ENCODE data around the gene EXOC4. TPM values are rescaled to one million over a fixed set of nuclear protein-coding genes. Genes with fewer than 3 reads are reported as not detected.

EXOC4 gene
- total RNA-seq, 4 donors from 2014 or later = 30.7 to 62.4 (median 40.4) TPM

DNA sequence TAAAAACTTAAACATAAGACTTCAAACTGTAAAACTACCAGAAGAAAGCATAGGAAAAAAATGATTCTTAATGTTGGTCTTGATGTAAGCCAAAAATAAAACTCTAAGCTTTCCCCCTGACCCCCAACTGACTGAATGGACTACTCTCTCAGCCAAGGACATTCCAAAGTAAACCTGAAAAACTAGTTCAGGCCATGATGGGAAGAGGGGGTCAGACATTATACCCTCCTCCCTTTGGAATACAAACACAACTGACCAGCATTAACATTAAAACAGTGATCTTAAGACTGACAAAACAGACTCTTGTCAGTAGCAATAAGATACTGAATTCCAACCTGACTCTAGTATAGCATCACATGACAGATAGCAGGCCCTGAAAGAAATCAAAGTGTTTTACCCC is 860.8 kb downstream of the EXOC4 start:
- no peaks in the 10 kb centered on the region for H3K9me3 ChIP-seq
- no peaks in the 10 kb centered on the region for H3K4me1 ChIP-seq
- intact Hi-C loops (cut with DNase I) = no loop called here
- H3K27ac ChIP-seq = no peak overlapping the region
- TF ChIP-seq POLR2A (IDR thresholded peaks at IDR 0.05) = no peak
- TF ChIP-seq, protein P1, sequence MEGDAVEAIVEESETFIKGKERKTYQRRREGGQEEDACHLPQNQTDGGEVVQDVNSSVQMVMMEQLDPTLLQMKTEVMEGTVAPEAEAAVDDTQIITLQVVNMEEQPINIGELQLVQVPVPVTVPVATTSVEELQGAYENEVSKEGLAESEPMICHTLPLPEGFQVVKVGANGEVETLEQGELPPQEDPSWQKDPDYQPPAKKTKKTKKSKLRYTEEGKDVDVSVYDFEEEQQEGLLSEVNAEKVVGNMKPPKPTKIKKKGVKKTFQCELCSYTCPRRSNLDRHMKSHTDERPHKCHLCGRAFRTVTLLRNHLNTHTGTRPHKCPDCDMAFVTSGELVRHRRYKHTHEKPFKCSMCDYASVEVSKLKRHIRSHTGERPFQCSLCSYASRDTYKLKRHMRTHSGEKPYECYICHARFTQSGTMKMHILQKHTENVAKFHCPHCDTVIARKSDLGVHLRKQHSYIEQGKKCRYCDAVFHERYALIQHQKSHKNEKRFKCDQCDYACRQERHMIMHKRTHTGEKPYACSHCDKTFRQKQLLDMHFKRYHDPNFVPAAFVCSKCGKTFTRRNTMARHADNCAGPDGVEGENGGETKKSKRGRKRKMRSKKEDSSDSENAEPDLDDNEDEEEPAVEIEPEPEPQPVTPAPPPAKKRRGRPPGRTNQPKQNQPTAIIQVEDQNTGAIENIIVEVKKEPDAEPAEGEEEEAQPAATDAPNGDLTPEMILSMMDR (IDR thresholded peaks at IDR 0.05) = no peak
- no peak overlapping the region for H3K4me3 ChIP-seq
- DNase-seq = no peak
- no peaks in the 10 kb centered on the region for H3K36me3 ChIP-seq
- H3K27me3 ChIP-seq = no peaks in the 10 kb centered on the region

DNA sequence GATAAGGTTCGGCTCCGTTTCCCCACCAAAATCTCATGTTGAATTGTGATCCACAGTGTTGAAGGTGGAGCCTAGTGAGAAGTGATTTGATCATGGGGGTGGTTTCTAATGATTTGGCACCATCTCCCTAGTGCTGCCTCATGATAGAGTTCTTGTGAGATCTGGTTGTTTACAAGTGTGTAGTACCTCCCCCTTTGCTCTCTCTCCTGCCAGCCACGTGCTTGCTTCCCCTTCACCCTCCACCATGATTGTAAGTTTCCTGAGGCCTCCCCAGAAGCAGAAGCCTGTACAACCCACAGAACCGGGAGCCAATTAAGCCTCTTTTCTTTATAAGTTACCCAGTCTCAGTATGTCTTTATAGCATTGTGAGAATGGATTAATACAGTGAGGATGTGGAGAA is 862.1 kb downstream of the EXOC4 start:
- no peak for DNase-seq
- Histone ChIP-seq H3K9me3 (no peaks in the 10 kb centered on the region), H3K27ac (no peak overlapping the region), H3K4me1 (no peaks in the 10 kb centered on the region), H3K4me3 (no peak overlapping the region), H3K27me3 (no peaks in the 10 kb centered on the region), H3K36me3 (no peaks in the 10 kb centered on the region)
- TF ChIP-seq POLR2A (IDR thresholded peaks at IDR 0.05) = no peak
- TF ChIP-seq, protein P1 (IDR thresholded peaks at IDR 0.05) = no peak
- intact Hi-C loops (cut with DNase I) = no loop called here
- 75 to 81% methylated on average over 4 of the region's 4 CpGs for WGBS, 2 donors

Small RNA genes within 50 kb of the gene (small RNA-seq; reads per million reads assigned to genes)
- 0 reads per million in 4 donors for gene MIR6133

Other genes with a start within 250 kb of the EXOC4 start
- 10 to 100 TPM; 36.8 to 55.0 (median 40.9) TPM for gene CHCHD3, start 171.0 kb upstream of the EXOC4 start, total RNA-seq